HUDEP-2 (cell line): ENCODE measurements around the gene ELF4.
"Not testable (repeated sequence)": the region's sequence is repeated elsewhere in the genome, so short reads cannot be mapped to it uniquely, and the experiment has no call there.

Source experiments
- DNase-seq, 76 experiments: peaks; one replicate each; lab custom pipeline; 2025; ENCODE audit not compliant: unreplicated experiment in 76 of 76; lab: John Stamatoyannopoulos, UW

ELF4 gene

DNA sequence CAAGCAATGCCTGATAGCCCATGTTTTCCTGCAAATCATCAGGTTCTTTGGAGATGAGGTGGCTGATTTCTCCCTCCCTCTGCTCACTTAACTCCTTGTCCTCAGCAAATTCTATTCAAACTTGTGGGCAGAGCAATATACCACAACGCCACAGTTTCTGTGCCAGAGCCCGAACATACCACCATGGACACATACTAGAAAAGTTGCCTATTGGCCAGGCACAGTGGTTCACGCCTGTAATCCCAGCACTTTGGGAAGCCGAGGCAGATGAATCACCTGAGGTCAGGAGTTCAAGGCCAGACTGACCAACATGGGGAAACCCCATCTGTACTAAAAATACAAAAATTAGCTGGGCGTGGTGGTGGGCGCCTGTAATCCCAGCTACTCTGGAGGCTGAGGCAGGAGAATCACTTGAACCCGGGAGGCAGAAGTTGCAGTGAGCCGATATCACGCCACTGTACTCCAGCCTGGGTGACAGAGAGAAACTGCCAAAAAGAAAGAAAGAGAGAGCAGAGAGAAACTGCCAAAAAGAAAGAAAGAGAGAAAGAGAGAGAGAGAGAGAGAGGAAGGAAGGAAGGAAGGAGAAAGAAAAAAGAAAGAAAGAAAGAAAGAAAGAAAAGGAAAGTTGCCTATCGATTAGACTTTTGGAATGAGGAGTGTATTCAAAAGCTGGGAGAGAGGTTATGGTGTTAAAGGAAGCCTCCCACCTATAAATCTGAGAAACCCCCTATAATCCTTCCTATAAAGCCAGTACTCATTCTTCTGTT lies 5.0 kb upstream of the ELF4 start:
- DNase-seq = not testable (repeated sequence)

- no peak for DNase-seq
Observed at GRCh38 chrX:130114141-130114588, 3.9 kb upstream of the ELF4 start.

DNA sequence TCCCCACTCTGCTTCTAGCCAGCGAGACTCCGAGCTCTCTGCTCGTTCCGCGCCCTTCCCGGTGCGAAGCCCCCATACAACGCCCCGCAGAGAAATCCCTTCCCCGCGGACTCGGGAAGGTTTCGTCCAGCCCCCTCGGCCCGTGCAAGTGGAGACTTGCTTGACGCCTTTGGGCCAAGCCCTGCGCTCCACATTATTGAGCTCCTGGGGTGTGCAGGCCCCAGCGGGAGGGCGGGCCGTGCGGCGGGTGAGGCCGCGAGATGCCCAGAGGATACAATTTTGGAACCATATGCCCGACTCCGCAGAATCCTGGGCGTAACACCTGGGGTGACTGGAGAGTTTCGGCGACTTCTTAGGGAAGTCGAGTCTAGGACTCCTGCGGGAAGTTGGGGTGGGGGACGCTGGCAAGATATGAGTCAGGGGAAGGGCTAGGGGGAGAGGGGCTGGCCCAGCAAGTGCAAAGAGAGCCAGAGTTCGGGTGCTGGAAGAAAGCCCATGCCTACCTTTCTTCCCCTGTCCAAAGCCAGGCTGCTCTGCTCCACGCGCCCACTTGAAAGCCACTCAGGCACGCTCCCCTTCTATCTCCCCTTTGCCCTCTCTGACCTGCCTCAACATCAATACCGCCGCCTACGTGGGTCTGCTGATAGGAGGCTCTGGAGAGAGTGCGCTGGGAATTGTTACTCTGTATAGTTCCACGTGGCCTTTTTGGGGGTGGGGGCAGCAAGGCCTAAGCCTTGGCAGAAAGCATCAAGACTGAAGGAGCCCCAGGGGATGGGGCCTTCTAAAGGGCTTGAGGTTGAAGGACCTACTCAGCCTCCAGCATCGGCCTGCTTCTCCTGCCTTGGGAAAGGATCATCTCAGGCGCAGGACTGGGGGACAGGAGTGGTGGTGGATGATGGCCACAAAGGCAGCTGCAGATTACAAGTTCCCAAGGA lies 1.2 kb upstream of the ELF4 start:
- peak in 4 of 76 experiments; percentile 5 to 14 (median 11) for DNase-seq

DNA sequence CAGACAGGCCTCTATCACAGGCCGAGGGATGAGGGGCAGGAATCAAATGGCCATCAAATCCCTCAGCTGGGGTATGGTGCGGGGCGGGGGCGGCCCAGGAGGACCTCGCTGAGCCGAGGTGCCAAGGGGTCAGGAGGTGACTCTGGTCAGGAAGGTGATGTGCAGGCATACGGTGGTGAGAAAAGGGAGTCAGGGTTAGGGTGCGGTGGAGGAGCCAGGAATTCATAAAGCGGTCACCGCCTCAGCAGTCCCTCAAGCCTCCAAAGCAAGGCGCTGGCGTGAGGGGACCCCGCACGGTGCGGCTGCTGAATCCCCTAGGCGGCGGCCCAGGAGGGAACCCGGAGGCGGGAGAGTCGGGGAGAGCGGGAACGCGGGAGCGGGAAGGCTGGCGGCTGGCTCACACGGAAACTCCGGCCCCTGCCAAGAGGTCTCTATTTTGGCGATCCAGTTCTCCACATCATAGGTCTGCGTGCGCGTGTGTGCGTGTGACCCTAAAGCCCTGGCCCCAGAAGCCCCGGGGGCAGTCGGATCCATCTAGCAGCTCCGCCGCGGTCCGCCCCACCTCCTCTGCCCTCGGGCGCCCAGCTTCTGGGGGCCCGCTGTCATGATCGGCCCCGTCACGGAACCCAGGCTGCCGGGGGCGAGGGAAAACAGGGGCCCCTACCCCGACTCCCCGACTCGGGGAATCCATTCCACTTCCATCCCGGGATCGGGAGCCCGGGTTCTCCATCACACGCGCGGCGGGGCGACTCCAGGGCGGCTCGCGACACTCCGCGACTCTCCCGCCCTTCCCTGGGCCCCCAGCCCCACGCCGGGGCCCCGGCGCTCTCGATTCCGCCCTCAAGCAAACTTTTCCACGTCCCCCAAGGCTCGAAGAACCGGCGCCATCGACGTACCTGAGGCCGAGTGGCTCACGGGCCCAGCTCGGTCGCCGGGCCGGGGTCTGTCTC lies 593 bp downstream of the ELF4 start:
- DNase-seq = peak in 3 of 76 experiments; percentile 0 to 9 (median 0)

DNA sequence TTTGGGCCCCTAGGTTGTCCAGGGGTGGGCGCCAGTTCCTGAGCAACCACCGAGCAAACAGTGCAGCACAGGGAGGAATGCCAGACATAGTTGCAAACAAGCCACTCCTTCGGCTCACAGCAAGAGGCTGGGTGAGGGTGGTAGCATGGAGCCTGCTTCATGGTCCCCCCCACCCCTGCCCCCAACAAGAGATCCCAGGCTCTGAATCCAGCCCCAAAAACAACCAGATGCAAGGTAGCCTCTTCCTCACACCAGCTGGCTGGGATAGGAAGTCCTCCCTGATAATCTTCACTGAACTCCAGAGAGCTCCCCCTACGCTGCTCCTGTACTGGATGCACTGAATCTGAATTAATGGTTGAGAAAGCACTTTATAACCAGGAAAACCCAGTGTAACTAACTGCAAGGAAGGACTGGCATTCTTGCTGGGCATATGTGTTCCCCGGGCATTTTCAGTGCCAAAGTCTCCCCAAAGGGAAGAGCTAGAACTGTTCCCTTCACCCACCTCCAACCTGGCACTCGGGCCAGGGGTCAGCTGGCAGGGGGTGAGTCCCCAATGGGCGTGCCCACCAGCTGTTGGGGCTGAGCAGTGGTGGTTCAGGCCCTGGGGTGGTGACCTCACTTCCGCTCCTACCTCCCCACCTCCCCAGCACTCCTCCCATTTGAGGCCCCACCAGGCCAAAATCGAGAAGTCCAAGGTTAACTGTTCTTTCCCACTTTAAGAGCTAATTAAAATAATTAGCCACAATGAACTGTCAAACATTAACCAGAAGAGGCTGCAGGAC lies 1.5 kb downstream of the ELF4 start:
- DNase-seq = peak in 49 of 76 experiments; percentile 0 to 60 (median 22)

GRCh38 chrX:130106071-130106470 lies 4.2 kb downstream of the ELF4 start:
- DNase-seq = no peak

DNA sequence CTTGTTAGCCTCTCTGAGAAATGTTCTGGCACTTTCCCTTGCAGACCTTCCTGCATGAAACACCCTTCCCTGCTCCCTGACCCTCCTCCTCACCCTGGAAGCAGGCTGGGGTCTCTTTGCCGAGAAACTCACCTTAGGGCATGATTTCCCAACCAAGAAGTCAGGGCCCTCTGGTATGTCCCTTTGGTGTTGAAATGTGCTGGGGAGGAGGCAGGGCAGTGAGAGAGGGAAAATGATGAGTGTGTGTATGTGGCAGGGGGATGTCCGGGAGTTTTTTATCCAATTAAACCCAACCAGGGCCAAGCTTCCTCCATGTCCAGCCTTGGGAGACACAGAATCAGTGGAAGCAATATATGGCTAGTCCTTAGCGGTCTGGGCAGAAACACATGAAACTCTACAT lies 5.1 kb downstream of the ELF4 start:
- DNase-seq = no peak

GRCh38 chrX:130103605-130104004 lies 6.7 kb downstream of the ELF4 start:
- DNase-seq = no peak

DNA sequence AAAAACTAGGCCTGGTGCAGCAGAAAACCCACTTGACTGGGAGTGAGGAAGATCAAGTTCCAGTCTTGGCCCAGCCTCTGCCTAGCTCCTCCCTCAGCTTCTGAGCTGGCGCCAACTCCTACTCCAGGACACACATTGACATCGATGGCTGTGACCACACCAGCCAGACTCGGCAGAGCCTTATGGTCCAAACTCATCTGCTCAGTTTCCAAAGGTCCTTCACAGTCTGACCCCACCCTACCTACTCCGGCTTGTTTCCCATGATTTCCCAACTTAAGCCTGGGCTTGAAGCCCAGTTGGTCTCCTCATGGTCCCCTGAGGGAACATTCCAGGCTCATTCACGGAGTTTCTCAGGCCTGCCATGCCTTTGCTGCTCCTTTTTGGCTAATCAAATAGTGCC lies 10.1 kb downstream of the ELF4 start:
- peak in 10 of 76 experiments; percentile 0 to 15 (median 3) for DNase-seq

DNA sequence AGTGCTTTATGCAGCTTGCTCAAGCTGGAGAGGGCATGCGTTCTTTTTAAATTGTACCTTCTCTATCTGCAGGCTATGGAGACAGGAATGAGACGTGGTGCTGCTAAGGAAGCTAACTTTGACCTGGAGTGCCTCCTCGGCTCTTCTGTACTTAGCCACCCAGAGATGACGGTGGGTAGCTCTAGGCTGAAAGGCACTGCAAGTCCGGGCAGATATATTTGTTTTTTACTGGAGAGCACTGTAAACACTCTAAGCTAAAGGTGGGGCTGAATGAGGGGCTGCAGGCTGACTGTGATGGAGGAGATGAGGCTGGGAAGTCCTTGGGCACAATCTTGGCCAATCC lies 12.1 kb downstream of the ELF4 start:
- no peak for DNase-seq

- DNase-seq = peak in 48 of 76 experiments; percentile 0 to 48 (median 8)
Observed at GRCh38 chrX:130097507-130098209, 12.6 kb downstream of the ELF4 start.

DNA sequence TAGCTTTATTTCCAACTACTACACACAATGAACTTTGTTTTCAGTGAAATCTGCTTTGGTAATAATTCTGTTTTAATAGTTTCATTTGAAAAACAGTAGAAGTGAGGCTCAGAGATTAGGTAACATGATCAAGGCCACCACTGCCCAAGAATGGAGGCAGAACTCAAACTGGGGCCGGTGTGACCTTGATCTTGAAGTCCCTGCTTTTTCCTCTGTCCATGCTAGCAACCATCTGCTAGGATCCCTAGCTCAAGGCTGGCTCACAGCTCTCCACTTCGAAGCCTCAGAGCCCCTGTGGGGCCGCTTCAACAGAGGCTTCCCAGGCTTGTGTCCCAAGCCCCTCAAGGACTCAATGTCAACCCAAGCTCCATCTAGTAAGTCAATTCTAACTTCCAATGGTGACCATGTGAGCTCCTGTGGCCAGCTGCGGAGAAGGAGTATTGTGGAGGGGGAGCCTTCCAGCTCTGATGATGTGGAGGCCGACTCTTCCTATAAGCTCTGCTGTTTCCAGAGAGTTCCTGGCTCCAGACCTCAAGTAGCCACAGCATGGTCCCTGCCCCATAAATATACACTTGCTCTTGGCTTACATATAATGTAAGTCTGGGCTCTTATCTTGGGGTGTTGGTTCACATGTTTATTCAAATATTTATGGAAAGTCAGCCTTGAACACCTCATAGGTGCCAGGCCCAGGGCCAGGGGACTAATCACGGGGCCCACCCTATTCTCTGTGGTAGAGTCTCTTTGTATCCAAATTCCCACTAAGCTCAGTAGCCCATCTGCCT lies 14.9 kb downstream of the ELF4 start:
- DNase-seq = no peak

- DNase-seq = peak in 52 of 76 experiments; percentile 0 to 54 (median 20)
Observed at GRCh38 chrX:130094696-130095095, 15.6 kb downstream of the ELF4 start.

- no peak for DNase-seq
Observed at GRCh38 chrX:130093271-130093670, 17.0 kb downstream of the ELF4 start.

- DNase-seq = peak in 49 of 76 experiments; percentile 0 to 63 (median 18)
Observed at GRCh38 chrX:130091980-130092522, 18.2 kb downstream of the ELF4 start.

DNA sequence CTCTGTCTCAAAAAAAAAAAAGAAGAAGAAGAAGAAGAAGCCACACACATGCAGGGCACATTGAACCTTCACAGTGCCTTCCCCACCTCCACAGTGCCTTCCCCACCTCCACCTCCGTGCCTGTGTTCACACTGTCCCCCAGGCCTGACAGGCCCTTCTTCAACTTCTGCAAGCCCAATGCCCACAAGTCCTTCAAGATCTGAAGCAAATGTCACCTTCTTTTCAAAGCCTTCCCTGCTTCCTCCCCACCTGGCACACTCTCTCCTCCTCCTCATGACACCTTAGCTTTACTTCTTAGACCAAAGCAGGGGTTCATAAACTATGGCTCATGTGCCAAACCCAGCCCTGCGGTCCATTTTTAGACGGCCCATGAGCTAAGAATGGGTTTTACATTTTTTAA lies 19.9 kb downstream of the ELF4 start:
- DNase-seq = no peak

DNA sequence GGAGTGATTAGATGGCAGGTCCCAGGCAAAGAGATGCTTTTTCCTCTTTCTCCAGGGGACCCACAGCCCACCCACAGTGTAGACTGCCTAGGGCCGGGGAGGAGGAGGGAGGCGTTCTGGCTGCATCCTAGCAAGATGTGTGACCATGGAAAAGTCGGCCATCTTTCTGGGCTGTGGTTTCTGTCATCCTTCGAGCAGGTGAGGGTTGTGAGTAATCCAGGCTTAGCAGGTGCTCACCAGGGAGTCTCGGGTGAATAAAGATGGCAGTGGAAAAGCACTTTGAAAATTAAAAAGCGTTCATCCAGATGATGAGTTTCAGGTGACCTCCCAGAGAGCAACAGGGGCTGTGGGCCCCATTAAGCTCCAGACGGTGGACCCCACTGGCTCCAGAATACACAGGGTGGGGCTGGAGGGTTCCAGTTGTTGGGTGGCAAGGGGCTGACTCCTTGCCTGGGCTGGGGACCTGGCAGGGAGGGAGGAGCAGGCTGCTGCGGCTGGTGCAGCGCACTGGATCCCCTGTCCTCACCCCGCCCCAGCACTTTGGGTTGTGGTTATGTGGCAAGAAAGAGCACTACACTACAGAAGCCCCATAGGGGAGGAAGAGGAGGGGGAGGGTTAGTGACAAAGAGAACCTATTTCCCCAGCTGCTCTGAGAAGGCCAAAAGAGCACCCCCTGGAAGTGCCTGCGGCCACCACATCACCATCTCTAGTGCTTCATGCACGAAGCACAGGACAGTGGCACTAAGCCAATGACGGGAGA lies 23.7 kb downstream of the ELF4 start:
- DNase-seq = peak in 11 of 76 experiments; percentile 0 to 21 (median 3)
